ENCODE data around the gene SALL1. TPM values are rescaled to one million over a fixed set of nuclear protein-coding genes. Genes with fewer than 3 reads are reported as not detected.

Gene SALL1
- total and polyA plus RNA-seq, 2 of the 13 experiments (the other 11 are each of a cell fraction or from before 2014, with no cell fraction given), result 6.6 to 12.3 TPM

GRCh38 chr16:51107742-51108141, 43.3 kb downstream of the SALL1 start (continued):
- TF ChIP-seq HMG20A (CRISPR knock-in tag; IDR thresholded peaks at IDR 0.05; ENCODE audit: borderline replicate concordance), result no peak
- TF ChIP-seq ZNF274 (CRISPR knock-in tag; IDR thresholded peaks at IDR 0.05), result no peak
- TF ChIP-seq ZFP91 (CRISPR knock-in tag; IDR thresholded peaks at IDR 0.05; ENCODE audit: borderline replicate concordance), result no peak
- no peak for TF ChIP-seq PHB2 (IDR thresholded peaks at IDR 0.05; ENCODE audit: partially characterized antibody)
- TF ChIP-seq THAP9 (CRISPR knock-in tag; IDR thresholded peaks at IDR 0.05; ENCODE audit: borderline replicate concordance), result no peak
- peak in 1 of 2 experiments; percentile 50; a peak in 1 of 4 replicates for TF ChIP-seq EP300 (IDR thresholded peaks at IDR 0.05; ENCODE audit: low read depth in 2 of 2, low read length in 2 of 2)
- no peak for TF ChIP-seq EP300 (CRISPR knock-in tag; IDR thresholded peaks at IDR 0.05; ENCODE audit: borderline replicate concordance)
- no peak for TF ChIP-seq ELF3 (CRISPR knock-in tag; IDR thresholded peaks at IDR 0.05)
- TF ChIP-seq PPARG (CRISPR knock-in tag; conservative IDR thresholded peaks at IDR 0.05), result peak; percentile 72
- TF ChIP-seq SOX13 (IDR thresholded peaks at IDR 0.05), result no peak
- TF ChIP-seq SOX13 (CRISPR knock-in tag; conservative IDR thresholded peaks at IDR 0.05 in 1 of 2, IDR thresholded peaks at IDR 0.05 in 1 of 2), result 0 out of 4 replicates have a peak, but pooled peaks of 1 of the 2 experiments have one; percentile 11
- TF ChIP-seq ERF (CRISPR knock-in tag; IDR thresholded peaks at IDR 0.05), result no peak
- no peak for TF ChIP-seq ZNF660 (CRISPR knock-in tag; IDR thresholded peaks at IDR 0.05; ENCODE audit: borderline replicate concordance, low read depth)
- TF ChIP-seq KMT2A (CRISPR knock-in tag; IDR thresholded peaks at IDR 0.05), result no peak
- TF ChIP-seq SMYD3 (CRISPR knock-in tag; IDR thresholded peaks at IDR 0.05), result no peak
- no peak for TF ChIP-seq ZNF350 (CRISPR knock-in tag; IDR thresholded peaks at IDR 0.05; ENCODE audit: borderline replicate concordance, low read depth)
- TF ChIP-seq ARNT2 (CRISPR knock-in tag; IDR thresholded peaks at IDR 0.05; ENCODE audit: low read depth), result no peak
- no peak for TF ChIP-seq NAIF1 (CRISPR knock-in tag; IDR thresholded peaks at IDR 0.05; ENCODE audit: borderline replicate concordance)
- no peak for TF ChIP-seq ZNF484 (CRISPR knock-in tag; IDR thresholded peaks at IDR 0.05; ENCODE audit: borderline replicate concordance, low read depth)
- no peak for TF ChIP-seq ZKSCAN8 (CRISPR knock-in tag; IDR thresholded peaks at IDR 0.05; ENCODE audit: borderline replicate concordance)
- no peak for TF ChIP-seq ZFY (CRISPR knock-in tag; IDR thresholded peaks at IDR 0.05)
- no peak for TF ChIP-seq ZBTB25 (CRISPR knock-in tag; IDR thresholded peaks at IDR 0.05)
- TF ChIP-seq TBP (CRISPR knock-in tag; IDR thresholded peaks at IDR 0.05), result no peak
- no peak for TF ChIP-seq SMAD1 (CRISPR knock-in tag; IDR thresholded peaks at IDR 0.05; ENCODE audit: borderline replicate concordance, low read depth)
- TF ChIP-seq ZNF605 (CRISPR knock-in tag; IDR thresholded peaks at IDR 0.05), result no peak

Data from HepG2 (cell line).